HG02763 (cell line): ENCODE measurements around the gene PALM.
"Not testable (repeated sequence)": the region's sequence is repeated elsewhere in the genome, so short reads cannot be mapped to it uniquely, and the experiment has no call there.

Experiments
- ATAC-seq: cut with Tn5 transposase; IDR thresholded peaks from one replicate; pipeline ENCODE4 v1.9.1; 2021; ENCODE audit warnings: mild to moderate bottlenecking, moderate library complexity; ENCODE audit not compliant: unreplicated experiment

Gene PALM

DNA sequence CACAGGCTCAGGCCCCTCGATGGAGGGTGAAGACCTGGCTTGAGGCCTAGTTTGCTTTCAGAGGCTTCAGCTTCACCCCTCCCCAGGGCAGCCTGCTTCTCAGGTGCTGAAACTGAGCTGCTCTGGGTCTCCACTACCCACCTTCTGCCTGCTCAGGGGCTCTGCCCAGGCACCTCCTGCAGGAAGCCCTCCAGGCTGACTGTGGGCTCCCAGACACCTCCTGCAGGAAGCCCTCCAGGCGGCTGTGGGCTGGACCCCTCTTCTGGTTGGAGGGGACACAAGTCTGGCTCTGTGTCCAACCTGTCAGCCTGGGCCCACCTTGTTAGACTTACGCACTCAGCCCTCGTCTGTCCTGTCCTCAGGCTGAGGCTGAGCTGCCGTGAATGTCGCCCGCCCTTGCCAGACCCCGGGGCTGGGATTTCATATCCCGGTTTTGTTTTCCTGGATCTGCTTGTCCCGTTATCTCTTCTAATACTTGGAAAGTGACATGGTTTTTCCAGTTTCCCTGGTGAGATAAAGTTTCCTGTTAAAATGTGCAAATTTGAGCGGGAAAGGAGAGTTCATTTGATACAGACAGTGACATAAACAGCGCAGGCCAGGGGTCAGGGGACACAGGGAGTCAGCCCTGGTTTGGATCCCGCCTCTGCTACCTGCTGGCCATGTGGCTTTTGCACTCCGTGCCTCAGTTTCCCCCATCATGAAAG lies 21.4 kb downstream of the PALM start:
- ATAC-seq = no peak

DNA sequence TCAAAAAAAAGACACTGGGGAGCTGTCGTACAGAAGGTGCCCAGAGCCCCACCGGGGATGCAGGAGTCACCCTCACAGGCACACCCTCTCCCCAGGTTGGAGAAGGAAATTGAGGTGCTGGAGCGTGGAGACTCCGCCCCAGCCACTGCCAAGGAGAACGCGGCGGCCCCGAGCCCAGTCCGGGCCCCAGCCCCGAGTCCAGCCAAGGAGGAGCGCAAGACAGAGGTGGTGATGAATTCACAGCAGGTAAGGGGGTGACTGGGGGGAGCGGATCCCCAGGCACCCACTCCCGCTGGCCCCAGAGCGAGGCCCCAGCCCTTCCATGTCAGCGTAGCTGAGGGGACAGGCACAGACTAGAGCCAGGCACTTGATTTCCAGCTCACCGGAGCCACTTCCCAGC lies 22.3 kb downstream of the PALM start:
- ATAC-seq = no peak

DNA sequence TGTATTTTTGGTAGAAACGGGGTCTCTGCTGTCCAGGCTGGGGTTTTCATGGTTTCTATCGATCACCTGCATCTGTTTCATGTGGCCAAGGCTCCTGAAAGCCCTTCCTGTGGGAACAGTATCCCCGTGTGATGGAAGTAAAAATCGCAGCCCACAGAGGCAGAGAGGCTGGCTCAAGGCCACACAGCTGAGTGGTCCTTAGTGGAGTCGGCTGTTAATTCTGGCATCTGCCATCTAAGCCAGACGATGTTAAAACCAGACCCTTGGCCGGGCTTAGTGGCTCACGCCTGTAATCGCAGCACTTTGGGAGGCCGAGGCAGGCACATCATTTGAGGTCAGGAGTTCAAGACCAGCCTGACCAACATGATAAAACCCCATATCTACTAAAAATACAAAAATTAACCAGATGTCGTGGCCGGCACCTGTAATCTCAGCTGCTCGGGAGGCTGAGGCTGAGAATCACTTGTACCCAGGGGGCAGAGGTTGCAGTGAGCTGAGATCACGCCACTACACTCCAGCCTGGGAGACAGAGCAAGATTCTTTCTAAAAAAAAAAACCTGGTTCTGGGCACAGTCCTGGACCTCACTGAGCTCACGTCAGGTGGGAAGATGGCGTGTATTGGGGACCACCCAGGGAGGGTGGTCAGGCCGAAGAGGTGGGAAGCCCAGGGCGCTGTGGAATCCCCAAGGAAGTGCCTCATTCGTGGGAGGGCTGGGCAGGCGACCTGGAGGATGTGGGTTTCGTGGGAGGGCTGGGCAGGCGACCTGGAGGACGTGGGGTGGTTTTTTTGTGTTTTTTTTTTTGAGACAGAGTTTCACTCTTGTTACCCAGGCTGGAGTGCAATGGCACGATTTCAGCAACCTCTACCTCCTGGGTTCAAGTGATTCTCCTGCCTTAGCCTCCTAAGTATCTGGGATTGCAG lies 23.7 kb downstream of the PALM start:
- no peak for ATAC-seq

DNA sequence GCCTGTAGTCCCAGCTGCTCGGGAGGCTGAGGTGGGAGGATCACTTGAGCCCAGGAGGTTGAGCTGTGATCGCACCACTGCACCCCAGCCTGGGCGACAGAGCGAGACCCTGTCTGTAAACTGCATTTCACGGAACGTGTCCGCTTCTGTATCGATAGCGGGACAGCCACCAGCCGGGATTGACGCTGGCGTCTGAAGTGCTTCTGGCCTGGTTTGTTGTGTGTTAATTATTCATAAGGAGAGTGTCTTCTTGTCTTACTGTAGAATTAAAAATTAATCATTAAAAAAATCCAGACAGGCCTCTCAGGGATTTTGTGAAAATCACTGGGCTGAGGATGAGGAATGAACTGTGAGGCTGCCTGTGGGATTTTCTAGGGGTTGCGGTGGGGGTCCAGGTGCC lies 26.0 kb downstream of the PALM start:
- no peak for ATAC-seq

DNA sequence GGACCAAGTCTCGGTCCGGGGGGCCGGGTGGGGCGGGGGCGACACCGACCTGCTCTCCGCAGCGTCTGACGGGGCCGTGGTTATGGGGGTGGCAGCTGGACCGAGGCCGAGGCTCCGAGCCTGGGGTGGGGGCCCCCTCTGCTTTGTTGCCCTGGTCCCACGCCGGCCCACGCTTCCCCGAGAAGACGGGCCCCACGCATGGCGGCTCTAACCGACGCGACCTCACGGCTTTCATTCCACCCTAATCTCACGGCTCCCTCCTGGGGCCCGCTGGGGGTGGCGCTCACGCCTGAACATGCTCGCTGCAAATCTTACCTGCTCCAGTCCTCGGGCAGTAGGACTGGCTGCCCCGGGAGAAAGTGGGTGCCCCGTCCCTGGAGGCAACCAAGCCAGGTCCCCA lies 27.4 kb downstream of the PALM start:
- ATAC-seq = no peak

DNA sequence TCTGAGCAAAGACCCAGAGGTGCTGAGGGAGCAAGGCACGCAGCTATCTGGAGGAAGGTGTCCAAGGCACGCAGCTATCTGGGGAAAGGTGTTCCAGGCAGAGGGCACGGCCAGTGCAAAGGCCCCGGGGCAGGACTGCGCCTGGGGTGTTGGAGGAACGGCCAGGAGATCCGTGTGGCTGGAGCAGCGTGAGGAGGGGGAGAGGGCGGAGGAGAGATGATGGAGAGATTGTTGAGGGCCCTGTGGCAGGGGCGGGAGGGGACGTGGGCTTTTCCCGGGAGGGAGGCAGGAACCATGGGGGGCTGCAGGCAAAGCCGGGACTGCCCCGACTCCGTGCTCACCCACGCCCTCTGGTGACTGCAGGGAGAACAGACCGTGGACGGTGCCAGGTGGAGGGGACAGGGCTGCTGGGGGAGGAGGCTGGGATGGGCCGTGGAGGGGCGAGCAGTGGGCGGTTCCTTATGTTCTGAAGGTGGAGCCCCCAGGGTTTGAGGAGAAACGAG lies 28.9 kb downstream of the PALM start:
- no peak for ATAC-seq

DNA sequence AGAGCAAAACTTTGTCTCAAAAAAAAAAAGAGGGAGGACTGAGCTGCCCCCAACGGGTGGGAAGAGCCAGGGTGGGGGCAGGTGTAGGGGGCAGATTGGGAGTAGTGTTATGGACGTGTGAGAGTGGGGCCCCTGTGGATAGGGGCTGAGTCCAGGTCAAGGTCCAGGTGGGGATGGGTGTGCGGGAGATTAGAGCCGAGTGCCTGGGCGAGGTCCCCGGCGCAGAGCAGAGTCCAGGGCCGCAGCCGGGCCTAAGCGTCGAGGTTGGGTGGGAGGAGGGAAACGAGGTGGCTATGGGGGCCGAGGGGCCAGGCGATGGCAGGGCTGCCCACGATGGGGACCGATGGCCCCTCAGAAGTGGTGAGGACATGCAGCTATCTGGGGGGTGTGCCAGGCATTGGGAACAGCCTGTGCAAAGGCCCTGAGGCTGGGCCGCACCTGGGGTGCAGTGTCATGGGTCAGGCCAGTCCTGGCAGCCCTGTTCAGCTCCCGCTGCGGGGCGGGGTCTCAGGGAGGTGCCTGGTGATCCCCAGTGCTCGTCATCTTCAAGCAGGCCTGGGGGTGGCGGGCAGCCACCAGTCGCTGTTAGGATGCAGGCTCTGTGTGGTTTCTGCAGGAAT lies 29.9 kb downstream of the PALM start:
- no peak for ATAC-seq

DNA sequence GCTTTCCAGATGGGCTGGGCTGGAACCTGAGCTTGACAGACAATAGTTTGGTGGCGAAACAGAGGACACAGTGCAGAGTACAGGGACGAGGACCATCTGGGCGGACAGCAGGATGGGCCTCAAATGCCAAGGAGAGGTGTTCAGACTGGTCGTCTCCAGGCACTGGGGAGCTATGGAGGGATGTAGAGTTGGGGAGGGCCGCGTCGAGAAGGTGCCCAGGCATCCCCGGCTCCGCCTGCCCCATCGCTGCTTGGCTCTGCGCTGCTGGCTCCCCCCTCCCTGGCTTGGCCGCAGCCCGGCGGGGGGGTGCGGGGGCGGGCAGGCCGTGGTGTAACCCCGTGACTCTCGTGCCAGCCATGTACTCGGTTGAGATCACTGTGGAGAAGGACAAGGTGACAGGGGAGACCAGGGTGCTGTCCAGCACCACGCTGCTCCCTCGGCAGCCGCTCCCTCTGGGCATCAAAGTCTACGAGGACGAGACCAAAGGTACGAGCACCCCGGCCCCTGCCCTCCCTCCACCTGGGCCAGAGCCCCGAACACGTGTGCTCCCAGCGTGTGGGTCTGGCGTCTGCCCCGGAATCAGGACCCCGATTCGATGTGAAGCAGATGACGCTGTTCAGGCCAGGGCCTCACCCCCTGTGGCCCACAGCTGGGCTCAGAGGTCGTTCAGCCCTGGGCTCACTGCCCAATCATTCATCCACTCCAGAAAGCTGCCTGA lies 31.4 kb downstream of the PALM start:
- ATAC-seq = no peak

DNA sequence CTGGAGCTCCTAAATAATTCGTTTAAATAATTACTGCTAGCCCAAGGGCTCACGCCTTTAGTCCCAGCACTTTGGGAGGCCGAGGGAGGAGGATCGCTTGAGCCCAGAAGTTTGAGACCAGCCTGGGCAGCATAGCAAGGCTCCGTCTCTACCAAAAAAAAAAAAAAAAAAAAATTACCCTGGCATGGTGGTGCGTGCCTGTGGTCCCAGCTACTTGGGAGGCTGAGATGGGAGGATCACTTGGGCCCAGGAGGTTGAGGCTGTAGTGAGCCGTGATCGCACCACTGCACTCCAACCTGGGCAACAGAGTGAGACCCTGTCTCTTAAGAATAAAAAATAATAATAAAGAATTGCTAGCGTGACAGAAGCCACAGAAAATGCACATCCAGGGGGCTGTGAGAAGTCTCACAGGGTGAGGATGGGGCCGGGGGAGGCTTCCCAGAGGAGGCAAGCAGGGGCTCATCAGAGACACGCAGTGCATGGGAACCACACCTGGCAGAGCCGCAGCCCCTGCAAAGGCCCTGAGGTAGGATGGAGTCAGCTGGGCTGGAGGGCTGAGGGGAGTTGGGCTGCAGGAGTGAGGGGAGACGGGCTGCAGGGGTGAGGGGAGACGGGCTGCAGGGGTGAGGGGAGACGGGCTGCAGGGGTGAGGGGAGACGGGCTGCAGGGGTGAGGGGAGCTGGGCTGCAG lies 32.2 kb downstream of the PALM start:
- ATAC-seq = not testable (repeated sequence)

DNA sequence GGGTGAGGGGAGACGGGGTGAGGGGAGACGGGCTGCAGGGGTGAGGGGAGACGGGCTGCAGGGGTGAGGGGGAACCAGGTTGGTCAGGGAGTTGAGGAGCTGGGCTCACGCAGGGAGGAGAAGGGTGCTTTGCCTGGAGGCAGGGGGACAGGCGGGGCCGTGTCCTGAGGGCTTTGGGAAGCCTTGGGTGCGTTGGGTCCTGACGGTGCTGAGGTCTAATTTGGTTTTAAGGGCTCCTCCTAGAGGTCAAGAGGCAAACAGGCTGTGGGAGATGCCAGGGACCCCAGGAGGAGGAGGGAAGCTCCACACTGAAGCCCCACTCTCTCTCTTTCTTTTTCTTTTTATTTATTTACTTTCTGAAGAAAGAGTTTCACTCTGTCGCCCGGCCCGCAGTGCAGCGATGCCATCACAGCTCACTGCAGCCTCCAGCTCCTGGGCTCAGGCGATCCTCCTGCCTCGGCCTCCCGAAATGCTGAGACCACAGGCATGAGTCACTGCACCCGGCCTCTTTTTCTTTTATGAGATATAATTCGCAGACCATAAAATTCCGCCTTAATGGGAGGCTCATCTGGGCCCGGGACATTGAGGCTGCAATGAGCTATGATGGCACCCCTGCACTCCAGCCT lies 32.9 kb downstream of the PALM start:
- no peak for ATAC-seq

DNA sequence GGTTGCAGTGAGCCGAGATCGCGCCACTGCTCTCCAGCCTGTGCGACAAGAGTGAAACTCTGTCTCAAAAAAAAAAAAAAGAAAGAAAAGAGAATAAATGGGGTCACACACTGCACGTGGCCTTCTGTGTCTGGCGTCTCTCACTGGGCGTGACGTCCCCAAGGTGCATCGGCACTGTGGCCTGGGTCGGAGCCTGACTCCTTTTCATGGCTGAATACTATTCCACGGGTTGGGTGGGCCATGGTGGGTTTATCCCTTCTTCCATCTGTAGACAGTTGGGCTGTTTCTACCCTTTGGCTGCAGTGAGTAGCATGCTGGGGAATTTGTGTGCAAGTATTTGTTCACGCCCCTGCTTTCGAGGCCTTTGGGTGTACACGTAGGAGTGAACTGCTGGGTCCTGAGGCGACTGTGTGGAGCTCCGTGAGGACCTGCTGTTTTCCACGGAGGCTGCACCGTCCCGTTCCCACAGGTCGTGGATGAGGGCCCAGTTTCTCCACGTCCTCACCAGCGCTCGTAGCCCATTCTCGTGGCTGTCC lies 33.9 kb downstream of the PALM start:
- no peak for ATAC-seq

DNA sequence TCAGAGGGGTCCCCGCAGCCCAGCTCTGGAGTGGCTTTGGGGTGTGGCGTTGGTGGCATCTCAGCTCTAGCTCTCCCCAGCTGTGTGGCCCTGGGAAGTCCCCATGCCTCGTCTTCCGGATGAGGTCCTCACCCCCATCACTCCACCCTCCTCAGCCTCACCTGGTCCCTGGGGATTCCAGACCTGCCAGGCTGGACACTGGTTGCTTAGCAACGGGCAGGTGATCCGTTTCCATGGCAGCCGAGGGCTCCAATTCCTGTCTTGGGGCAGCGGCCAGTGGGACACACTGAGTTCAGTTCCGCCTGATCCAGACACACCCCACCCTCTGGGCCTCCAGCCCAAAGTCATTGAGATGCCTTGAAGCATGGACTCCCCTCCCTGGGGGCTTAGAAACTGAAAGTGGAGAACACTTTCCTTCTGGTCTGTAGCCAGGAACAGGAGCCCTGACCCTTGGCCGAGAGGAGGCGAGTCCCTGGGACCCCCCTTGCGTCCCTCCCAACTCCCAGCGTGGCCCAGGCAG lies 34.5 kb downstream of the PALM start:
- no peak for ATAC-seq

DNA sequence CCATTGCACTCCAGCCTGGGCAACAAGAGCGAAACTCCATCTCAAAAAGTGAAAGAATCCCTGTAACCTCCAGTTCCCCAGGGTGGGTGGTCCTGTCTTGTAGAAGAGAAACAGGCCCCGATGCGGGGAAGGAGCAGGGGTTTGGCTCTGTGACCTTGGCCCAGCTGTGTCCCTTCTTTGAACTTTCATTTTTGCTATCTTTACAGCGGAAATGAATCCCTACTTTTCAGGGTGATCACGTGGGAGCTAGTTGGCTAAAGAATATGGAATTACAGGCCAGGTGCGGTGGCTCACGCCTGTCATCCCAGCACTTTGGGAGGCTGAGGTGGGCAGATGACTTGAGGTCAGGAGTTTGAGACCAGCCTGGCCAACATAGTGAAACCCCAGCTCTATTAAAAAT lies 36.4 kb downstream of the PALM start:
- not testable (repeated sequence) for ATAC-seq

DNA sequence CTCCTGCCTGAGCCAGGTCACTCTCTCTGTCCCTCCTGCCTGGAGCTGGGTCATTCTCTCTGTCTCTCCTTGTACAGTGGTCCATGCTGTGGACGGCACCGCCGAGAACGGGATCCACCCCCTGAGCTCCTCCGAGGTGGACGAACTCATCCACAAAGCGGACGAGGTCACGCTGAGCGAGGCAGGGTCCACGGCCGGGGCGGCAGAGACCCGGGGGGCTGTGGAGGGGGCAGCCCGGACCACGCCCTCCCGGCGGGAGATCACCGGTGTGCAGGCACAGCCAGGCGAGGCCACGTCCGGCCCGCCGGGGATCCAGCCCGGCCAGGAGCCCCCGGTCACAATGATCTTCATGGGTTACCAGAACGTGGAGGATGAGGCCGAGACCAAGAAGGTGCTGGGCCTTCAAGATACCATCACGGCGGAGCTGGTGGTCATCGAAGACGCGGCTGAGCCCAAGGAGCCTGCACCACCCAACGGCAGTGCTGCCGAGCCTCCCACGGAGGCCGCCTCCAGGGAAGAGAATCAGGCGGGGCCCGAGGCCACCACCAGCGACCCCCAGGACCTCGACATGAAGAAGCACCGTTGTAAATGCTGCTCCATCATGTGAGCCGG lies 37.6 kb downstream of the PALM start:
- no peak for ATAC-seq

DNA sequence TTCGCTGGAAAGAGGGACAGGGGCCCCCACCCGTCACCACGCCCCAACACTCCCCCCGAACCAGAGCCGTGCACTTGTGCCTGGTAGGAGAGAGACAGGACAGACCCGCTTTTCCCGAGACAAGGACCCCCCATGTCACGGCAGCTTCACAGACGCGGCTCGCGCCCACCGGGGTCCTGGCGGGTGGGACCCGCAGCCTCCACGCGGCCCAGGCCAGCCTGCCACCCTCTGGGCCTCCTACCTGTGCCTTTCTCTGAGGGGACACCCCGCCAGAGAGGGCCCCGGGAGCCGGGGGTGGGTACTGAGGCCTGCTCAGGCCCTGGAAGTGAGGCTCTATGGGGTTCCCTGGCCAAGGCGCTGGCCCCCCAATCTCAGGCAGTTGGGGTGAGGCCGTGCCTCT lies 38.2 kb downstream of the PALM start:
- no peak for ATAC-seq

DNA sequence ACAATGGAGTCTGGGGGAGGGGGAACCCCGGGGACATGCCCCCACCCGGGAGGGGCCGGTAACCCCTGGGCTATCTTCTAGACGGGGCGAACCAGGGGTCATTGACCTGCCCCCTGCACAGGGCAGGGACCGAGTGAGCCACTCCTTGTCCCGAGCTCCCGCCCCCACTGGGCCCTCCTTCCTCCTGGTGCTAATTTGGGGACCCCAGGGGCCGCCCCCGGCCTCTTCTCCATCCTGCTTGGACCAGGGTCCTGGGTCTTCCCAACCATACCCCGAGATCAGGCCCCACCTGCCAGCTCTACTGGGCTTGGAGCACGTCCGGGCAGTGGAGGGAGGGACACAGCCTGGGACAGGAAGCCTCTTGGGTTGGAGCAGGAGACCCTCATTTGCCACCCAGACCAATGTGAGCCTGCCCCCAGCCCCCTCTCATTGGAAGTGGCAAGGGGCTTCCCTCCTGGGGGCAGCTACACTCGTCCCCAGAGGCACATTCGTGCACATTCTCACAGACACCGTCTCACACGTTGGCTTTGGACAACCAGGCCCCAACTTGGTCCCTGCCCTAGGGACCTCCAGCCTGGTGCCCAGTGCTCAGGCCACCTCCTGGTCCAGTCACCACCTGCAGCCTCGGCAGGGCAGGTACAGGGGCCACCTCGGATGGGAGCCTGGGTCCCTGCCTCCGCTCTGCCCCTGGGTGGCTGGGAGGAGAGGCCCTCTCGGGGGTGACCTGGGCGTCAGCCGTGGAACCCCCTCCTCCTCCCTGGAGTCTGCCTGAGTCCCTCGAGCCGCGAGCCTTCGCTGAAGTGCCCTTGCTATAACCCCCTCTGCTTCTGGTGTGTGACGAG lies 38.9 kb downstream of the PALM start:
- no peak for ATAC-seq

DNA sequence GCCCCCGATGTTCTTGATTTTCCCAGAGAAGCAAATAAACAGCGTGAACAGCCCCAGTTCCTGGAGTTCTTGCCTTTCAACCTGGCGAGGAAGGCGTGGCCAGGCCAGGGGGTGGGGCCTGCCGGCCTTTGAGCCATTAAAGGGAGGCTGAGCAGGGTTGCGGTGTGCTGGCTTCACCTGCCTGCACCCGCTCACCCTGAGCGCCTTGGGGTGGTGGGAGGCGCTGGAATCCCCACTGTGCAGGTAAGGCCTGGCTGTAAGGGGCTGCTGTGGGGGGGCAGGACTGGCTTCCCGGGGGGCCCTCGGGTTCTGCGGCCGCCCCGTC lies 39.5 kb downstream of the PALM start:
- no peak for ATAC-seq

DNA sequence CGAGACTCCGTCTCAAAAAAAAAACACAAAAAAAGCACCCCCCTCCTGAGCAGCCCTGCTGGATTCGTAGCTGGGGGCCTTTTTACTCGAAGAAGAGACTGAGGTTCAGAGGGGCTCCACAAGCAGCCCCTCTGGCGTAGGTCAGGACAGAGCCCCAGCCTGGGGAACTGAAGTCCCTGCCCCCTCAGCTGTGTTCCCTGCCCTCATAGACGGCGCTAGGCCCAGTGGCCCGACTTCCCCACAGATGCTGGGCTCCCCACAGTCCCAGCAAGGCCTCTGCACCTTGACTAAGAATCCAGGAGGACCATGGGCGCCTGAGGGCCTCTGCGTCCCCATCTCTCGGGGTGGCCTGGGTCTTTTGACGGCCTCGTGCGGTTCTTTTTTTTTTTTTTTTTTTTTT lies 41.1 kb downstream of the PALM start:
- ATAC-seq = no peak
